Panc1 (cell line): Measurements from ENCODE around the gene STRIP1.

Experiments used
- POLR2AphosphoS5 ChIP-seq: IDR thresholded peaks from 2 replicates; pipeline ENCODE4 v1.6.1; 2012; ENCODE audit warnings: mild to moderate bottlenecking, low read depth, low read length, moderate library complexity
- TCF7L2 ChIP-seq: IDR thresholded peaks from 2 replicates; pipeline ENCODE4 v1.6.1; 2011; ENCODE audit warnings: mild to moderate bottlenecking, low read depth, low read length, inconsistent platforms
- TF ChIP-seq, protein P1 (sequence below): fragments of 450-650 bp; IDR thresholded peaks from 2 replicates; pipeline ENCODE4 v1.5.1; 2017; ENCODE audit warnings: mild to moderate bottlenecking
- TF ChIP-seq, protein P2 (sequence below), 2 experiments: IDR thresholded peaks; 2 replicates each; pipeline ENCODE4 v1.6.1; 2011 to 2012; ENCODE audit warnings: low read depth in 2 of 2, control low read depth in 1 of 2, low read length in 1 of 2, mild to moderate bottlenecking in 1 of 2, moderate library complexity in 1 of 2; ENCODE audit not compliant: insufficient read depth in 1 of 2

DNA sequence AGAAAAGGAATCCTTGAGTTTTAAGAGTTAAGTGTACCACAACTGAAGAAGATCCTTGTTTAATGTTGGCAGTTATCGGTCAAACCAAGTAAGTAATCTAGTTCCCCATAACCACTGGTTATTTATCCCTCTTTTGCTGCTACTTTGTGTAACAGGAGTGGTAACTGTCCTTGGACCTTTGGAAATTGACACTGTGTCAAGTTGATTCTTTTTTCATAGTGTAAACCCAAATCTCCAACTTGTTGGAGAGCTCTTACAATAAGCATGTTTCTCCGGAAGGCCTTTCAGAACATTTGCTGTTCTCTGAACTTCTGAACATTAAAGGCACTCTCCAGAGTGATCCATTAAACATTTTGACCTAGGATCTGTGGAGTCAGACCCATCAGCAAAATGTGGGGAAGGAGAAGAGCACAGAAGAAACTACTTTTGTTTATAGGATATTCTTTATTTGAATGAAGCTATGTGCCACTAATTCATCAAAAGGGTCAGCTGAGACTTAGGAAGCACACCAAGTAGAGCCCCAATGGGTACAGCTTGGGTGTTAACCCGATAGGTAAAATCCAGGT is 46.0 kb upstream of the STRIP1 start:
- TF ChIP-seq, protein P1, sequence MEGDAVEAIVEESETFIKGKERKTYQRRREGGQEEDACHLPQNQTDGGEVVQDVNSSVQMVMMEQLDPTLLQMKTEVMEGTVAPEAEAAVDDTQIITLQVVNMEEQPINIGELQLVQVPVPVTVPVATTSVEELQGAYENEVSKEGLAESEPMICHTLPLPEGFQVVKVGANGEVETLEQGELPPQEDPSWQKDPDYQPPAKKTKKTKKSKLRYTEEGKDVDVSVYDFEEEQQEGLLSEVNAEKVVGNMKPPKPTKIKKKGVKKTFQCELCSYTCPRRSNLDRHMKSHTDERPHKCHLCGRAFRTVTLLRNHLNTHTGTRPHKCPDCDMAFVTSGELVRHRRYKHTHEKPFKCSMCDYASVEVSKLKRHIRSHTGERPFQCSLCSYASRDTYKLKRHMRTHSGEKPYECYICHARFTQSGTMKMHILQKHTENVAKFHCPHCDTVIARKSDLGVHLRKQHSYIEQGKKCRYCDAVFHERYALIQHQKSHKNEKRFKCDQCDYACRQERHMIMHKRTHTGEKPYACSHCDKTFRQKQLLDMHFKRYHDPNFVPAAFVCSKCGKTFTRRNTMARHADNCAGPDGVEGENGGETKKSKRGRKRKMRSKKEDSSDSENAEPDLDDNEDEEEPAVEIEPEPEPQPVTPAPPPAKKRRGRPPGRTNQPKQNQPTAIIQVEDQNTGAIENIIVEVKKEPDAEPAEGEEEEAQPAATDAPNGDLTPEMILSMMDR = no peak
- TF ChIP-seq POLR2AphosphoS5 (peak; percentile 21; the same call in 1 of the 2 replicates), TCF7L2 (no peak)
- TF ChIP-seq, protein P2, sequence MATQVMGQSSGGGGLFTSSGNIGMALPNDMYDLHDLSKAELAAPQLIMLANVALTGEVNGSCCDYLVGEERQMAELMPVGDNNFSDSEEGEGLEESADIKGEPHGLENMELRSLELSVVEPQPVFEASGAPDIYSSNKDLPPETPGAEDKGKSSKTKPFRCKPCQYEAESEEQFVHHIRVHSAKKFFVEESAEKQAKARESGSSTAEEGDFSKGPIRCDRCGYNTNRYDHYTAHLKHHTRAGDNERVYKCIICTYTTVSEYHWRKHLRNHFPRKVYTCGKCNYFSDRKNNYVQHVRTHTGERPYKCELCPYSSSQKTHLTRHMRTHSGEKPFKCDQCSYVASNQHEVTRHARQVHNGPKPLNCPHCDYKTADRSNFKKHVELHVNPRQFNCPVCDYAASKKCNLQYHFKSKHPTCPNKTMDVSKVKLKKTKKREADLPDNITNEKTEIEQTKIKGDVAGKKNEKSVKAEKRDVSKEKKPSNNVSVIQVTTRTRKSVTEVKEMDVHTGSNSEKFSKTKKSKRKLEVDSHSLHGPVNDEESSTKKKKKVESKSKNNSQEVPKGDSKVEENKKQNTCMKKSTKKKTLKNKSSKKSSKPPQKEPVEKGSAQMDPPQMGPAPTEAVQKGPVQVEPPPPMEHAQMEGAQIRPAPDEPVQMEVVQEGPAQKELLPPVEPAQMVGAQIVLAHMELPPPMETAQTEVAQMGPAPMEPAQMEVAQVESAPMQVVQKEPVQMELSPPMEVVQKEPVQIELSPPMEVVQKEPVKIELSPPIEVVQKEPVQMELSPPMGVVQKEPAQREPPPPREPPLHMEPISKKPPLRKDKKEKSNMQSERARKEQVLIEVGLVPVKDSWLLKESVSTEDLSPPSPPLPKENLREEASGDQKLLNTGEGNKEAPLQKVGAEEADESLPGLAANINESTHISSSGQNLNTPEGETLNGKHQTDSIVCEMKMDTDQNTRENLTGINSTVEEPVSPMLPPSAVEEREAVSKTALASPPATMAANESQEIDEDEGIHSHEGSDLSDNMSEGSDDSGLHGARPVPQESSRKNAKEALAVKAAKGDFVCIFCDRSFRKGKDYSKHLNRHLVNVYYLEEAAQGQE (IDR thresholded peaks at IDR 0.05; ENCODE audit: insufficient read depth in 1 of 2, low read depth in 2 of 2, low read length in 1 of 2) = no peak
